HFF-Myc (cell line): Measurements from ENCODE around the gene PLEKHM1.

Experiments used
- DNase-seq: peaks from one replicate; pipeline ENCODE4 v3.0.0-alpha.2; 2011; ENCODE audit warnings: low read depth; ENCODE audit errors: extremely low read depth
- H3K4me3 ChIP-seq: replicated peaks from 2 replicates; pipeline ENCODE4 v1.5.1; 2011; ENCODE audit warnings: low read depth, mild to moderate bottlenecking, control low read depth, low read length
- CTCF ChIP-seq: IDR thresholded peaks from 2 replicates; pipeline ENCODE4 v1.5.1; 2012; ENCODE audit warnings: mild to moderate bottlenecking, low read depth, low read length, control low read depth; ENCODE audit errors: missing control alignments

The PLEKHM1 gene

GRCh38 chr17:45403906-45404490 lies 86.5 kb downstream of the PLEKHM1 start:
- TF ChIP-seq CTCF = no peak
- DNase-seq = no peak
- no peak overlapping the region for H3K4me3 ChIP-seq

GRCh38 chr17:45402916-45403315 lies 87.6 kb downstream of the PLEKHM1 start:
- TF ChIP-seq CTCF = no peak
- H3K4me3 ChIP-seq = no peak overlapping the region
- no peak for DNase-seq

GRCh38 chr17:45398800-45399199 lies 91.7 kb downstream of the PLEKHM1 start:
- DNase-seq = no peak
- H3K4me3 ChIP-seq = no peak overlapping the region
- TF ChIP-seq CTCF = no peak

- no peak for TF ChIP-seq CTCF
- no peak overlapping the region for H3K4me3 ChIP-seq
- no peak for DNase-seq
These were observed 92.7 kb downstream of the PLEKHM1 start for GRCh38 chr17:45397796-45398195.

GRCh38 chr17:45396496-45397205 lies 93.9 kb downstream of the PLEKHM1 start:
- DNase-seq = no peak
- no peak overlapping the region for H3K4me3 ChIP-seq
- TF ChIP-seq CTCF = no peak

- DNase-seq = no peak
- peak overlapping the region; percentile 39 for H3K4me3 ChIP-seq
- TF ChIP-seq CTCF = no peak
These were observed 94.7 kb downstream of the PLEKHM1 start for GRCh38 chr17:45395569-45396415.
